Esophagus muscularis mucosa (tissue), 3 donors: Measurements from ENCODE around the gene KCNH1.

Source experiments
- POLR2A ChIP-seq: fragments of 450-650 bp; IDR thresholded peaks from one replicate; pipeline ENCODE4 v1.6.1; 2017; ENCODE audit warnings: antibody characterized with exemption, moderate library complexity, mild to moderate bottlenecking, low read depth
- POLR2AphosphoS5 ChIP-seq, 2 donors: sonication (generic); formaldehyde crosslinking; IDR thresholded peaks; one replicate each; pipeline ENCODE4 v1.6.1; 2017; ENCODE audit warnings: antibody characterized with exemption in 2 of 2
- TF ChIP-seq, protein P1 (sequence below), 3 experiments: fragments of 200-600 bp in 2 of 3; fragments of 450-650 bp in 1 of 3; sonication (generic) in 2 of 3; IDR thresholded peaks; one replicate each; pipeline ENCODE4 v1.5.1; 2017 to 2019; ENCODE audit warnings: antibody characterized with exemption in 3 of 3, mild to moderate bottlenecking in 2 of 3, moderate library complexity in 1 of 3

- TF ChIP-seq POLR2A (no peak), POLR2AphosphoS5 (IDR thresholded peaks at IDR 0.05) (no peak)
- TF ChIP-seq, protein P1, sequence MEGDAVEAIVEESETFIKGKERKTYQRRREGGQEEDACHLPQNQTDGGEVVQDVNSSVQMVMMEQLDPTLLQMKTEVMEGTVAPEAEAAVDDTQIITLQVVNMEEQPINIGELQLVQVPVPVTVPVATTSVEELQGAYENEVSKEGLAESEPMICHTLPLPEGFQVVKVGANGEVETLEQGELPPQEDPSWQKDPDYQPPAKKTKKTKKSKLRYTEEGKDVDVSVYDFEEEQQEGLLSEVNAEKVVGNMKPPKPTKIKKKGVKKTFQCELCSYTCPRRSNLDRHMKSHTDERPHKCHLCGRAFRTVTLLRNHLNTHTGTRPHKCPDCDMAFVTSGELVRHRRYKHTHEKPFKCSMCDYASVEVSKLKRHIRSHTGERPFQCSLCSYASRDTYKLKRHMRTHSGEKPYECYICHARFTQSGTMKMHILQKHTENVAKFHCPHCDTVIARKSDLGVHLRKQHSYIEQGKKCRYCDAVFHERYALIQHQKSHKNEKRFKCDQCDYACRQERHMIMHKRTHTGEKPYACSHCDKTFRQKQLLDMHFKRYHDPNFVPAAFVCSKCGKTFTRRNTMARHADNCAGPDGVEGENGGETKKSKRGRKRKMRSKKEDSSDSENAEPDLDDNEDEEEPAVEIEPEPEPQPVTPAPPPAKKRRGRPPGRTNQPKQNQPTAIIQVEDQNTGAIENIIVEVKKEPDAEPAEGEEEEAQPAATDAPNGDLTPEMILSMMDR (IDR thresholded peaks at IDR 0.05) = no peak
These were observed 155.5 kb downstream of the KCNH1 start for GRCh38 chr1:210978316-210978973.
